CD4-positive, alpha-beta T cell treated with Interleukin-17A for 1 hour (primary cell): ENCODE results near the gene BDH2.
A peak's percentile ranks its signal among the peaks of the same experiment; 100 is the strongest.

Source experiments
- DNase-seq: peaks from one replicate; pipeline ENCODE4 v3.0.0-alpha.2; 2020

Gene BDH2

GRCh38 chr4:103099691-103100392 is at the start of gene BDH2:
Gene BDH2, minus strand, starts transcription at chr4:103099834. Its CDS starts 3,580 bp downstream, at chr4:103096254.
- peak; percentile 90 for DNase-seq

DNA sequence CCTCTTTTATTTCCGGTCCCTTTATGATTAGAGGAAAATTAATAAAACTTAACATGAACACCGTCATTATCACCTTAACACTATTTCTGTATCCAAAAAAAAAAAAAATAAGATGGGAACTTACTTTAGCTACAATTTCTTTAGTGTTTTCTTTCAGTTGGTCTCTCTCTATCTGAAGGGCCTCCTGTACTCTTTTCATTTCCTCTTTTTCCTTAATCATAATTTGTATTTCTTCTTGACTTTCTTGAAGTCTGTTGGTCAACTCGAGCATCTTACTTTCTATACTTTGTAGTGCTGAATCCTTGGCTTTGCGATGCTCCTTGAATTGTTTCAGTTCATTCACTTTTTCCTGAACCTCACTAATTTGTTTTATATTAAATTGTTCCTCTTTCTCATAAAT is 45.3 kb upstream of the BDH2 start:
- DNase-seq, result no peak

GRCh38 chr4:103137446-103137827 is 37.8 kb upstream of the BDH2 start:
- no peak for DNase-seq

GRCh38 chr4:103136671-103137445 is 37.2 kb upstream of the BDH2 start:
- DNase-seq, result peak; percentile 9

- no peak for DNase-seq
Observed at GRCh38 chr4:103129174-103129573, 29.5 kb upstream of the BDH2 start.

GRCh38 chr4:103126126-103126525 is 26.5 kb upstream of the BDH2 start:
- no peak for DNase-seq

DNA sequence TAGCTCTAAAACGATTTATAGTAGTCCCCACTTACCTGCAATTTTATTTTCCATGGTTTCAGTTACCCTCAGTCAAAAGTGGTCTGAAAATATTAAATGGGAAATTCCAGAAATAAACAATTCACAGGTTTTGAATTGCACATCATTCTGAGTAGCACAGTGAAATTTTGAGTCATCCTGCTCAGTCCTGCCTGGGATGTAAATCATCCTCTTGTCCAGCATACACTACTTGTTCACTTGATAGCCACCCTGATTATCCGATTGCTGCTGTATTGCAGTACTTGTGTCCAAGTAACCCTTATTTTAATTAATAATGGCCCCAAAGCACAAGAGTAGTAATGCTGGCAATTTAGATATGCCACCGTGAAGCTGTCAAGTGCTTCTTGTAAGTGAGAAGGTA is 23.5 kb upstream of the BDH2 start:
- no peak for DNase-seq

- DNase-seq, result no peak
Observed at GRCh38 chr4:103118166-103118565, 18.5 kb upstream of the BDH2 start.

DNA sequence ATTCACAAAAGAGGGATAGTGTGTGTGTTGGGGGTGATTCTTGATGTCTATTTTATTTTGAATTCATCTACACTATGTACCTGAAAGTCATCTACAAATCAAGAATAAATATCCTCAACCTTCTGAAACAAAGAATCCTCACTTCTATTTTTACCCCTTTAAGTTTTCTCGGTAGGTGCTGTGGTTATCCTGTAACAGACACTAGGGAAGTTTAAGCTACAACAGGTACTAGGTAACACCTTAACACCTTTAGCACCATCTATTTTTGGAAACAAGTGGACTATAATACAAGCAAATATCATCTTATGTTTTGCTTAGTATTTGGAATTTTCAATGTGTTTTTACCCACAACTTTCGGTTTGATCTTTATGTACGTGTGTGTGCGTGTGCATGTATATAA is 12.0 kb upstream of the BDH2 start:
- DNase-seq, result no peak

GRCh38 chr4:103108542-103108941 is 8.9 kb upstream of the BDH2 start:
- no peak for DNase-seq

DNA sequence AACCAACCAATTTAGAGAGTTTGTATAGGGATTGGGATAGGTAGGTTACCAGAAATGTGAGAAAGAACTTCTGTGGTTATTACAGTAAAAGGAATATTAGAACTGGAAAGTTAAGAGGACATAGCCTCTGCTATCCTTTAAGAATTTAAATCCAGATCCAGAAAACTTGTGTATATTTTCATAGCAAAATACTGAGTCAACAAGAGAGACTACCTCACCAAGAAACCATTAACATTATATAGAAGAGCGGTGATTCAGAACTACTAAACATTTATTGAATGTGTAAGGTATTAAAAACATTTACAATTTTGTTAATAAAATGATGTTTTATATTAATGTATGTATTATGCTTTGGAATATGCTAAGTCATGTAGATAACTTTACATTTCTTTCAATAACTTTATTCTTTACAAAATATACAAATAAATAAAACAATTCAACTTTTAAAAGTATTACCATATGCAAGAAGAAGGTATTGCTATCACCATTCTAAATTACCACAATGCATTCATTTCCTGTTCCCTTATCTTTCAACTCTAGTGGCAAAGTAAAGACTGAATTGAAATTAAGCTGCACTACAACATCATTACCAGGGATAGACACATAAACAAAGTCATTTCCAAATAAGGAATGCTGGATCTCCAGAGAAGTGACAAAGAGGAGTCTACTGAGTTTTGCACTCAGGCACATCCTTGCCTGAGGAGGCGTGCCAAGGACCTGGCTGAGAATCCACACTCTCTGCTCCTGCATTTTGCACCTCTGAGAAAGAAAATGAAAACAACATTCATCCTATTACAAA is 6.1 kb upstream of the BDH2 start:
- DNase-seq, result no peak

DNA sequence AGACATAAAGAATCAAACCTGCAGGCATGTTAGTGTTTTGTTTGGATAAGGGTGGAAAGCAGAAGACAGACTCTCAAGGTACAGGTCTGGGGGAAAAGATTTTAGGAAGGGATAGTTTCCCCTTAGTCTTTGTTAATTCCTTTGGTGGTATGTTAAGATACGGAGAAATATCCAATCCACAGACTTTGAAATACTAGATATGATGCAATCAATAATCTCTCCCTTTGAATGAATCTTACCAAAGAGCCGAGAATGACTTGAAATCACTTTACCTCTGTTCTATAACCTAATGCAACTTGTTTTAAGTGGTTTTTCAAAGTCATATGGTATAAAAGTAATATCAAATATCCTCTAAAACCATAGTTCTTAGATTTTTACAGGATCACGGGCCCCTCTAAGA is 5.3 kb upstream of the BDH2 start:
- DNase-seq, result no peak

DNA sequence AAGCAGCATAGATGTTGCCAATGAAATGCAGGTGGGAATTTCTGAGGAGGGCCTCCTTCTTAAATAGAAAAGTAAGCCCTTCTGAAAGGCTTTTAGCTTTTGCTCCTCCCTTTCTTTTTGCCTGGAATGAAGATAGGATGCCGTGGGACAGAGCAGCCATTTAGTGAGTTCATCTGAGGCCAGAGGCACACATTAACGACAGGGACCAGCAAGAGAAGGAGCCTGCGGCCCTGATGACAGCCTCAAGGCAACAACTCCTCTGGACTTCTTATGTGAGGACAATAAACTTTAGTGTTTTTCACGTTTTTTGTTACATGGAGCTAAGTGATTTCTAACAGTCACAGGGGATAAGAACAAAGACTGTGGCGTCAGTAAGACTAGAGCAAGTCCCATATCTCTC is 1.1 kb upstream of the BDH2 start:
- DNase-seq, result no peak

GRCh38 chr4:103098756-103099440 is 736 bp downstream of the BDH2 start:
- no peak for DNase-seq

DNA sequence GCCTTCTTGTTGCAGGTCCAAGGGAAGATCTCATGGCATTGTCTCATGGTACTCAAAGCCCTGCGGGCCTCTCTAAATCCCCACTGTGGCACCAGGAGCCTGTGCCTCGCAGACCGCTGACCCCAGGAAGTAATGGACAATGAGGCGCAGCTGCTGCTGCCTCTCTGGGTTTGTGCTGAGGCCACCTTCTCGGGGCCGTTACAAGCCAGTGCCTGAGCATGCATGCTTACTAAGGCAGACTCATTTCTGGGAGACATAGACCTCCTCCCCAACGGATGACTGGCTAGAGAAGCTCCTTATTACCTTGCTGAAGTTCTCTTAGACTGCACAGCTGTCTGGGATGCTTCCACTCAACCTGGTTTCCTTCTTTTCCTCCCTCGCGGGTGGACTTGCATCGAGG is 1.3 kb downstream of the BDH2 start:
- no peak for DNase-seq

GRCh38 chr4:103097112-103097511 is 2.5 kb downstream of the BDH2 start:
- DNase-seq, result no peak

- DNase-seq, result no peak
Observed at GRCh38 chr4:103095080-103095479, 4.6 kb downstream of the BDH2 start.

- DNase-seq, result no peak
Observed at GRCh38 chr4:103092245-103092644, 7.4 kb downstream of the BDH2 start.

GRCh38 chr4:103091601-103092223 is 7.9 kb downstream of the BDH2 start:
- peak; percentile 75 for DNase-seq

DNA sequence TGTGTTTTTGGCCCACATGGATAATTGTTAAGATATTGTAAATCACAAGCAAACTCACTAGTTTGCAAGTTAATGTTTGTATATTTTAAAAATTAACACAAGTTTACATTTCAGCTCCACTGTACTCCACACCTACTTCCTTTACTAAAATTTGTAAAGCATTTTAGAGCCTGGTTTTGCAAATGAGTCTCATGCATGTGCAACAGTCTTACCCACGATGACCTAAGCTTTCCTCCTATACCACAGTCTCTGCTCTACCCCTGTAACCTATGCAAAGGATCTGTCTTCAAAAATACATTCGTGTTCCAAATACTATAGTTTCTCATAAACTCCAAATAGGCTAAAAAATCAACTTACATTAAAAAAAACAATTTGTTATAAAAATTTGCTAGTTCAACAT is 10.2 kb downstream of the BDH2 start:
- no peak for DNase-seq

- DNase-seq, result no peak
Observed at GRCh38 chr4:103086551-103086950, 13.1 kb downstream of the BDH2 start.

GRCh38 chr4:103085555-103086196 is 14.0 kb downstream of the BDH2 start:
- DNase-seq, result no peak
